ENCODE data around the gene MLLT10.

- no peak for TF ChIP-seq MAX (IDR thresholded peaks at IDR 0.05)
- TF ChIP-seq POLR2AphosphoS5 (IDR thresholded peaks at IDR 0.05; ENCODE audit: low read depth, low read length), result no peak
- TF ChIP-seq EZH2 (IDR thresholded peaks at IDR 0.05), result no peak
- TF ChIP-seq ZFX (IDR thresholded peaks at IDR 0.05), result no peak
- no peak for TF ChIP-seq RAD21 (IDR thresholded peaks at IDR 0.05; ENCODE audit: low read depth)
- no peak for TF ChIP-seq YY1 (IDR thresholded peaks at IDR 0.05; ENCODE audit: extremely low read depth, insufficient replicate concordance, low read depth, low read length)
- no peak for TF ChIP-seq CTCF (IDR thresholded peaks at IDR 0.05 in 2 of 3, conservative IDR thresholded peaks at IDR 0.05 in 1 of 3; ENCODE audit: borderline replicate concordance in 1 of 3, insufficient read depth in 1 of 3, low read depth in 2 of 3, low read length in 2 of 3)
- TF ChIP-seq TCF7L2 (IDR thresholded peaks at IDR 0.05; ENCODE audit: borderline replicate concordance, extremely low read depth, insufficient read depth, insufficient read length), result no peak
These were observed 237.2 kb downstream of the MLLT10 start for GRCh38 chr10:21771219-21771618.
